Chondrocyte (in vitro differentiated cells): ENCODE results near the gene KRTAP13-4. TPM values are rescaled to one million over a fixed set of nuclear protein-coding genes. Genes with fewer than 3 reads are reported as not detected.

ENCODE experiments used
- DNase-seq: peaks from one replicate; pipeline ENCODE4 v3.0.0; 2021; ENCODE audit warnings: mixed read lengths, low spot score
- H3K27ac Mint-ChIP-seq: one replicate; pipeline ENCODE4 v1.8.0; 2021; ENCODE audit warnings: mild to moderate bottlenecking, moderate library complexity, mixed read lengths; ENCODE audit not compliant: unreplicated experiment
- H3K27me3 Mint-ChIP-seq: 2 replicates; pipeline ENCODE4 v1.8.0; 2021; ENCODE audit warnings: low read depth, mixed read lengths
- H3K36me3 Mint-ChIP-seq: 2 replicates; pipeline ENCODE4 v1.8.0; 2021; ENCODE audit warnings: low read depth, mixed read lengths
- H3K4me1 Mint-ChIP-seq: 2 replicates; pipeline ENCODE4 v1.8.0; 2021; ENCODE audit warnings: low read depth, mild to moderate bottlenecking, mixed read lengths
- H3K4me3 Mint-ChIP-seq: one replicate; pipeline ENCODE4 v1.8.0; 2021; ENCODE audit warnings: mild to moderate bottlenecking, moderate library complexity, mixed read lengths; ENCODE audit not compliant: unreplicated experiment
- H3K9me3 Mint-ChIP-seq: 2 replicates; pipeline ENCODE4 v1.8.0; 2021; ENCODE audit warnings: low read depth, mixed read lengths
- CTCF ChIP-seq: fragments of 200-600 bp; sonication (generic); IDR thresholded peaks from 2 replicates; pipeline ENCODE4 v1.5.0; 2021; ENCODE audit warnings: antibody characterized with exemption, mild to moderate bottlenecking, moderate library complexity
- long read RNA-seq: library from polyadenylated mRNA; stranded (forward); transcript quantifications from one replicate; pipeline ENCODE4 v2.0.0, GENCODE V29; 2021
- total RNA-seq: library from RNA; stranded (reverse); gene quantifications from 3 replicates; pipeline ENCODE4 v1.2.1, GENCODE V29; 2021

KRTAP13-4 gene
- total RNA-seq: not detected in 3 replicates
- long read RNA-seq: 0 reads

GRCh38 chr21:30430170-30430655 is at the start of gene KRTAP13-4:
Gene KRTAP13-4, plus strand, starts transcription at chr21:30430220. Its CDS starts 56 bp downstream, at chr21:30430276.
- H3K27ac Mint-ChIP-seq: no peak within 1 kb of the TSS
- H3K9me3 Mint-ChIP-seq: peaks cover 2% of the 10 kb centered on the region
- no peak for TF ChIP-seq CTCF
- H3K4me1 Mint-ChIP-seq: no peaks in the 10 kb centered on the region
- no peaks in the 10 kb centered on the region for H3K36me3 Mint-ChIP-seq
- H3K27me3 Mint-ChIP-seq: peaks cover 13% of the 10 kb centered on the region
- H3K4me3 Mint-ChIP-seq: no peak within 1 kb of the TSS
- no peak for DNase-seq

- H3K36me3 Mint-ChIP-seq: no peaks in the 10 kb centered on the region
- no peak for TF ChIP-seq CTCF
- no peaks in the 10 kb centered on the region for H3K4me1 Mint-ChIP-seq
- peaks cover 6% of the 10 kb centered on the region for H3K27me3 Mint-ChIP-seq
- no peak overlapping the region for H3K4me3 Mint-ChIP-seq
- DNase-seq: no peak
- H3K27ac Mint-ChIP-seq: no peak overlapping the region
- H3K9me3 Mint-ChIP-seq: no peaks in the 10 kb centered on the region
Observed at GRCh38 chr21:30382201-30382600, 47.8 kb upstream of the KRTAP13-4 start.

GRCh38 chr21:30391492-30392025 is 38.5 kb upstream of the KRTAP13-4 start:
- H3K4me1 Mint-ChIP-seq: no peaks in the 10 kb centered on the region
- peaks cover 14% of the 10 kb centered on the region for H3K9me3 Mint-ChIP-seq
- TF ChIP-seq CTCF: no peak
- no peaks in the 10 kb centered on the region for H3K36me3 Mint-ChIP-seq
- H3K27ac Mint-ChIP-seq: no peak overlapping the region
- H3K27me3 Mint-ChIP-seq: peaks cover 6% of the 10 kb centered on the region
- no peak for DNase-seq
- no peak overlapping the region for H3K4me3 Mint-ChIP-seq

- no peak for TF ChIP-seq CTCF
- no peak for DNase-seq
- Mint-ChIP-seq H3K36me3 (no peaks in the 10 kb centered on the region), H3K9me3 (peaks cover 4% of the 10 kb centered on the region), H3K4me1 (no peaks in the 10 kb centered on the region), H3K27me3 (peaks cover 9% of the 10 kb centered on the region), H3K4me3 (no peak within 1 kb of the TSS), H3K27ac (no peak within 1 kb of the TSS)
Observed at GRCh38 chr21:30395731-30396130, 34.3 kb upstream of the KRTAP13-4 start, which contains the start of gene KRTAP13-1. Gene KRTAP13-1, plus strand, starts transcription at chr21:30396031. Its CDS starts 56 bp downstream, at chr21:30396087.

GRCh38 chr21:30408782-30409494 is 21.1 kb upstream of the KRTAP13-4 start:
- peak; percentile 69 for DNase-seq
- H3K4me1 Mint-ChIP-seq: peaks cover 7% of the 10 kb centered on the region
- no peak overlapping the region for H3K27ac Mint-ChIP-seq
- H3K9me3 Mint-ChIP-seq: peaks cover 6% of the 10 kb centered on the region
- H3K4me3 Mint-ChIP-seq: peak overlapping the region; percentile 55
- H3K27me3 Mint-ChIP-seq: peaks cover 11% of the 10 kb centered on the region
- peak; percentile 79 for TF ChIP-seq CTCF
- no peaks in the 10 kb centered on the region for H3K36me3 Mint-ChIP-seq
